Fibroblast of peridontal ligament (primary cell): ENCODE data around the gene NCOA1.
"Not testable (repeated sequence)": the region's sequence is repeated elsewhere in the genome, so short reads cannot be mapped to it uniquely, and the experiment has no call there.

Experiments
- DNase-seq: peaks from one replicate; pipeline ENCODE4 v3.0.0-alpha.2; 2010; ENCODE audit errors: extremely low read depth

NCOA1 gene

GRCh38 chr2:24505534-24506275 lies 14.7 kb downstream of the NCOA1 start:
- DNase-seq = no peak

DNA sequence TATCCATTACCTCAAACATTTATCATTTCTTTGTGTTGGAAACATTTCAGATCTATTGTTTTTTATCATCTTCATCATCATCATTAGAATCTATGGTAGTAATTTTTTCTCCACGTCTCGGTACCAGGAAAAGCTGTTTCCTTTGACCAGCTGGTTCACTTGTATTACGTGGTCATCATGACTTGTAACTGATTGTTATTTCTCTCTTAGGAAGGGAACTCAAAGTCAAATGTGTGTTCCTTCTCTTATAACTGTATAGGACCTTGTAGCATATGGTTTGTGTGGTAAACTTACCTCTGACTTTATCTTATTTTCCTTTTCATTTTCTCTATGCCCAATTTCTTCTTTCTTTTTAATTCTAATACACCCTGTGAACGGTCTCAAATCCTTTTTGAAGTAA lies 16.5 kb downstream of the NCOA1 start:
- DNase-seq = no peak

- no peak for DNase-seq
Measured at GRCh38 chr2:24508878-24509277, 17.8 kb downstream of the NCOA1 start.

GRCh38 chr2:24509425-24509824 lies 18.4 kb downstream of the NCOA1 start:
- DNase-seq = no peak

DNA sequence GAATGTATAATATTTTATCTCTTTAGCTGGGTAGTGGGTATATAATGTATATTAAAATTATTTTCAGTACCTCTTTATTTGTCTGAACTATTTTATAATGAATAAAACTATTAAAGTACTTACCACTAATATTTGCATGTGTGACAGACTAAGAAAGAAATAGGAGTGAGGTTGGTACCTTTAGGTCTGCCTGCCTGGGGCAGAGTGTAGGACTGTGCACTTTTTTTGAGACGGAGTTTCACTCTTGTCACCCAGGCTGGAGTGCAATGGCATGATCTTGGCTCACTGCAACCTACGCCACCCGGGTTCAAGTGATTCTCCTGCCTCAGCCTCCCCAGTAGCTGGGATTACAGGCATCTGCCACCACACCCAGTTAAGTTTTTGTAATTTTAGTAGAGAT lies 18.8 kb downstream of the NCOA1 start:
- no peak for DNase-seq

DNA sequence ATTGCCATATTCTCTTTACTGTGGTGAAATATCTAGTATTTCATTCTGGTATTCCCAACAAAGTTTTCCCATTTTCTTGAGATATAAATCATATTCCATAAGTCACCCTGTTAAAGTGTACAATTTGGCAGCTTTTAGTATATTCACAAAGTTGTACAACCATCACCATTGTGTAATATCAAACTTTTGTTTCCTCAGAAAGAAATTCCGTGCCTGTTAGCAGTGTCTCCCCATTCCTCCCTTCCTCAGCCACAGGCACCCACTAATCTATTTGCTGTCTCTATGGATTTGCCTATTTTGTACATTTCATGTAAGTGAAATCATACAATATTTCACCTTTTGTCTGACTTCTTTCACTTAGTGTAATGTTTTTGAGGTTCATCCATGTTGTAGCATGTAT lies 19.7 kb downstream of the NCOA1 start:
- DNase-seq = no peak

- DNase-seq = no peak
Measured at GRCh38 chr2:24511198-24511597, 20.1 kb downstream of the NCOA1 start.

- DNase-seq = no peak
Measured at GRCh38 chr2:24511894-24512293, 20.8 kb downstream of the NCOA1 start.

DNA sequence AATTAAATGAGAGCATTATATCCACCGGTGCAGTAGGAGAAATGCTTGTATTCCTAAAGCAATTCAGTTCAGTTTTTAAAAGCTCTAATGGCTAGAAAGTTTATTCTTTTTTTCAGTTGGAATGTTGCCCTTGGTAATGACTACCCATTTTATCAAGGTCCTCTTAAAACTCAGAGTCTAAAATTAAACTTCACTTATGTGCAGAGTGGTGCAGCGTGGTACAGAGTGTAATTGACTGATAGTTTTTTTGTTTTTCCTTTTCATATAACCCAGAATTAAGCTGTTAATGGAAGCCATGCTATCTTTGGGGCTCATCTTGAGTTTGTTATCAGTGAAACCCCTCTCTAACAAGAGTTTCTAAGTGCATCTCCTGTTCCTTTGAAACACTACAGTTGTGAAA lies 21.4 kb downstream of the NCOA1 start:
- DNase-seq = peak; percentile 33

DNA sequence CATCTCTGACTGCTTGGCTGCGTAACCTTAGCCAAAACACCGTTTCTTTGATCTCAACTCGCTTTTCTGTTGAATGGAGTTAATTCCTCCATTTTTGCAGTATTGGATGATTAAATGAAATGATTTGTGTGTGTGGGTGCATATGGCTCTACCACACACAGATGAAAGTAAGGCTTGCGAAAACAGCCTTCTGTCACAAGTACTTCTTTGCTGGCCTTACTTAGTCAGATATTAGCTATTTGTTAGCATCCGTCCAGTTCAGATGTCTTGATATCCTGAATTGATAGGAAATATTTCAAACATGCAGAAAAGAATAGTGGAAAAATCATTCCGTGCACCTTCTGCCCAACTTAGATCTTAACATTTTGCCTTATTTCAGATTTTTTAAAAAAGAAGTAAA lies 21.8 kb downstream of the NCOA1 start:
- DNase-seq = no peak

DNA sequence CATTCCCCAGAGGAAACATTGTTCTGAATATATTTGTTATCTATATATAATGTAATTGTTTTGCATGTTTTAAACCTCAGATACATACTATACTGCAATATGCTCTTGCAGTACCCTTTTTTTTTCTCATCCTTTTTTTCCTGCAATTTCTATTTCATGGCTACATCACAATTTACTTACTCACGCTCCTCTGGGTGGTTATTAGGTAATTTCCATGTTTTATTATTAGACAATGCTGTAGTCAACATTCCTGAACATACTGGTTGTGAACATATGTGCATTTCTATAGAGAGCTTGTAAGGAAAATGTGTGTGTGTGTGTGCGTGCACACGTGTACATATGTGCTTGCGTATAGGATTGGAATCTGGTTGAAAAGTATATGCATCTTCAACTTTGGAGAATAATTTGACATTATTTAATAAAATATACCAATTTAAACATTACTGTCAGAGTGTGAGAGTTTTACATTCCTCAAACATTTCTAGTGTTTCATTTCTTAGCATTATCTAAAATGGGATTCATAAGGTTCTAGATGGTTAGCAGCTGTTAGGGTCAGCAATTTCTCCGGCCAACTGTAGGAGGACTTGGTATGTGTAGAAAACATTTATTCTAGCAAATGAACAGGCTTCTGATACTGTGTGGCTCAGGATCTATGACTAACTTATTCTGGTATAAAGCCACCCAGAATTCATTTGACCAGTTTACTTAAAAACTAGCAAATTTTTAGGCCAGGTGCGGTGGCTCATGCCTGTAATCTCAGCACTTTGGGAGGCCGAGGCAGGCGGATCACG lies 22.4 kb downstream of the NCOA1 start:
- DNase-seq = no peak

DNA sequence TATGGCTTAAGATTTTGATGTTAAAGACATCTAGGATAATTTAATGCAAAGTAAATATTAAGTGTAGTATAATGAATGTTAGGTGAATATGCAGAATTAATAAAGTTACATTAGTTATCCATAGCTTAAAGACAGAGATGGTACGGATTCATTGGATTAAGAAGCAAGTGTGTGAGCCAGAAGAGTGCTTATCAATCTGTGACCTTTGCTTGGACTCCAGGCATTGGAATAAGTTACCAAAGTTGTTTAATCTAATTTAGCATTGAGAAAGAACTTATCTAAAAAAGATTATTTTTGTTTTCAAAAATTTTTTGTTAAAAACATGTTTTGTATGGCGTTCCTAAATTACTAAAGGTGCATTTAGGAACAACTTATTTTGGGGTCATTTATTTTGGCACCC lies 23.8 kb downstream of the NCOA1 start:
- DNase-seq = no peak

- DNase-seq = no peak
Measured at GRCh38 chr2:24515335-24515734, 24.3 kb downstream of the NCOA1 start.

GRCh38 chr2:24515831-24516230 lies 24.8 kb downstream of the NCOA1 start:
- DNase-seq = no peak

GRCh38 chr2:24517247-24517646 lies 26.2 kb downstream of the NCOA1 start:
- no peak for DNase-seq

DNA sequence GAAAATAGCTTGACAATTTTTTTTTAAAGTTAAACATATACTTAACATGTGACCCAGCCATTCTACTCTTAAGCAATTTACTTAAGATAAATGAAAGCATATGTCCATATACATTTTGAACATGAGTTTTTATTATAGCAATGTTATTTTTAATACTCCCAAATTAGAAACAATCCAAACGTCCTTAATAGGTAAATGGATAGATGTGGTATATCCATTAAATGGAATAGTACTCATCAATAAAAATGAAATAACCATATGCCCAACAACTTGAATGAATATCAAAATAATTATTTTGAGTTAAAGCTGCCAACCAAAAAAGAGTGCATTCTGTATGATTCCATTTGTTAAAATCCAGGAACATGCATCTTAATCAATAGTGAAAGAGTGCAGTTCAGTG lies 29.1 kb downstream of the NCOA1 start:
- no peak for DNase-seq

- DNase-seq = no peak
Measured at GRCh38 chr2:24521162-24521857, 30.3 kb downstream of the NCOA1 start.

- no peak for DNase-seq
Measured at GRCh38 chr2:24521975-24522639, 31.1 kb downstream of the NCOA1 start.

DNA sequence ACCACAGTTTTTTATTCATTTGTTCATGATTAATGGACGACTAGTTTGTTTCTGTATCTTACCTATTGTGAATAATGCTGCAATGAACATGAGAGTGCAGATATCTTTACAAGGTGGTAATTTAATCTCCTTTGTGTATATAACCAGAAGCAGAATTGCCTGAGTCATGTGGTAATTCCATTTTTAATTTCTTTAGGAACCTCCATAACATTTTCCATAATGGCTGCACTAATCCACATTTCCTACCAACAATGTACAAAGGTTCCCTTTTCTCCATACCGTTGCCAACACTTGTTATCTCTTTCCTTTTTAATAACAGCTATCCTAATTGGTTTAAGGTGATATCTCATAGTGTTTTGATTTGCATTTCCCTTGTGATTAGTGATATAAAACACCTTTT lies 36.5 kb downstream of the NCOA1 start:
- no peak for DNase-seq

GRCh38 chr2:24530796-24531195 lies 39.7 kb downstream of the NCOA1 start:
- DNase-seq = no peak

- DNase-seq = not testable (repeated sequence)
Measured at GRCh38 chr2:24531610-24532009, 40.6 kb downstream of the NCOA1 start.

- DNase-seq = not testable (repeated sequence)
Measured at GRCh38 chr2:24532057-24532456, 41.0 kb downstream of the NCOA1 start.
